ENCODE results near the gene BACE1-AS. TPM values are rescaled to one million over a fixed set of nuclear protein-coding genes. Genes with fewer than 3 reads are reported as not detected.

BACE1-AS gene
- total and polyA plus RNA-seq, 2 donors (not counting 1 experiment from before 2014, with no cell fraction given), result 4.2 to 4.5 TPM

- no peak overlapping the region for H3K4me3 ChIP-seq (replicated peaks in 1 of 4; ENCODE audit: control extremely low read depth in 1 of 4, insufficient read depth in 1 of 4, low read depth in 3 of 4, low read length in 4 of 4)
- H4K20me1 ChIP-seq (ENCODE audit: control insufficient read depth, extremely low read depth, insufficient read depth, low read length), result no peaks in the 10 kb centered on the region
- H3K4me2 ChIP-seq (ENCODE audit: extremely low read depth, insufficient read depth, low read length), result no peak overlapping the region
- no peaks in the 10 kb centered on the region for H3K79me2 ChIP-seq (ENCODE audit: control insufficient read depth, insufficient read depth, low read length)
- peaks cover 7% of the 10 kb centered on the region for H3K36me3 ChIP-seq (ENCODE audit: control insufficient read depth, insufficient read depth, low read length)
- H3K27ac ChIP-seq (ENCODE audit: insufficient read depth, low read length), result no peak overlapping the region
- no peaks in the 10 kb centered on the region for H3K27me3 ChIP-seq (ENCODE audit: control insufficient read depth, insufficient read depth, low read length)
- TF ChIP-seq EZH2 (IDR thresholded peaks at IDR 0.05; ENCODE audit: low read length, missing control alignments), result no peak
- no peak overlapping the region for H2AFZ ChIP-seq (ENCODE audit: low read length)
- peaks cover 14% of the 10 kb centered on the region for H3K4me1 ChIP-seq (ENCODE audit: control insufficient read depth, extremely low read depth, insufficient read depth, low read length)
- H3K9ac ChIP-seq (ENCODE audit: insufficient read depth, low read length), result no peak overlapping the region
- H3K9me3 ChIP-seq (ENCODE audit: control insufficient read depth, insufficient read depth, low read depth, low read length), result no peaks in the 10 kb centered on the region
- no peak for DNase-seq (ENCODE audit: low read depth in 2 of 2)
Measured at GRCh38 chr11:117296881-117297280, 5.7 kb downstream of the BACE1-AS start.

GRCh38 chr11:117298195-117298594 is 7.0 kb downstream of the BACE1-AS start:
- no peak overlapping the region for H3K4me3 ChIP-seq (replicated peaks in 1 of 4; ENCODE audit: control extremely low read depth in 1 of 4, insufficient read depth in 1 of 4, low read depth in 3 of 4, low read length in 4 of 4)
- H4K20me1 ChIP-seq (ENCODE audit: control insufficient read depth, extremely low read depth, insufficient read depth, low read length), result no peaks in the 10 kb centered on the region
- H3K4me2 ChIP-seq (ENCODE audit: extremely low read depth, insufficient read depth, low read length), result no peak overlapping the region
- H3K27me3 ChIP-seq (ENCODE audit: control insufficient read depth, insufficient read depth, low read length), result no peaks in the 10 kb centered on the region
- no peaks in the 10 kb centered on the region for H3K79me2 ChIP-seq (ENCODE audit: control insufficient read depth, insufficient read depth, low read length)
- H3K36me3 ChIP-seq (ENCODE audit: control insufficient read depth, insufficient read depth, low read length), result peaks cover 3% of the 10 kb centered on the region
- TF ChIP-seq EZH2 (IDR thresholded peaks at IDR 0.05; ENCODE audit: low read length, missing control alignments) (no peak), CTCF (conservative IDR thresholded peaks at IDR 0.05 in 1 of 2, IDR thresholded peaks at IDR 0.05 in 1 of 2; ENCODE audit: low read depth in 1 of 2, low read length in 2 of 2) (no peak)
- peak in 1 of 2 donors; percentile 9 for DNase-seq (ENCODE audit: low read depth in 2 of 2)
- H3K4me1 ChIP-seq (ENCODE audit: control insufficient read depth, extremely low read depth, insufficient read depth, low read length), result peaks cover 14% of the 10 kb centered on the region
- H3K9me3 ChIP-seq (ENCODE audit: control insufficient read depth, insufficient read depth, low read depth, low read length), result no peaks in the 10 kb centered on the region
- H3K9ac ChIP-seq (ENCODE audit: insufficient read depth, low read length), result no peak overlapping the region
- H2AFZ ChIP-seq (ENCODE audit: low read length), result no peak overlapping the region
- H3K27ac ChIP-seq (ENCODE audit: insufficient read depth, low read length), result no peak overlapping the region

- Histone ChIP-seq H4K20me1 (ENCODE audit: control insufficient read depth, extremely low read depth, insufficient read depth, low read length) (no peaks in the 10 kb centered on the region), H3K79me2 (ENCODE audit: control insufficient read depth, insufficient read depth, low read length) (no peaks in the 10 kb centered on the region), H3K36me3 (ENCODE audit: control insufficient read depth, insufficient read depth, low read length) (no peaks in the 10 kb centered on the region), H3K4me2 (ENCODE audit: extremely low read depth, insufficient read depth, low read length) (peak overlapping the region; percentile 64), H3K9me3 (ENCODE audit: control insufficient read depth, insufficient read depth, low read depth, low read length) (no peaks in the 10 kb centered on the region), H3K4me1 (ENCODE audit: control insufficient read depth, extremely low read depth, insufficient read depth, low read length) (peaks cover 14% of the 10 kb centered on the region), H3K9ac (ENCODE audit: insufficient read depth, low read length) (no peak overlapping the region), H2AFZ (ENCODE audit: low read length) (no peak overlapping the region), H3K27ac (ENCODE audit: insufficient read depth, low read length) (no peak overlapping the region), H3K4me3 (replicated peaks in 1 of 4; ENCODE audit: control extremely low read depth in 1 of 4, insufficient read depth in 1 of 4, low read depth in 3 of 4, low read length in 4 of 4) (no peak overlapping the region), H3K27me3 (ENCODE audit: control insufficient read depth, insufficient read depth, low read length) (no peaks in the 10 kb centered on the region)
- TF ChIP-seq CTCF (conservative IDR thresholded peaks at IDR 0.05 in 1 of 2, IDR thresholded peaks at IDR 0.05 in 1 of 2; ENCODE audit: low read depth in 1 of 2, low read length in 2 of 2) (no peak), EZH2 (IDR thresholded peaks at IDR 0.05; ENCODE audit: low read length, missing control alignments) (no peak)
- no peak for DNase-seq (ENCODE audit: low read depth in 2 of 2)
Measured at GRCh38 chr11:117299351-117300282, 8.5 kb downstream of the BACE1-AS start.
